ENCODE data around the gene KCNT1.

DNA sequence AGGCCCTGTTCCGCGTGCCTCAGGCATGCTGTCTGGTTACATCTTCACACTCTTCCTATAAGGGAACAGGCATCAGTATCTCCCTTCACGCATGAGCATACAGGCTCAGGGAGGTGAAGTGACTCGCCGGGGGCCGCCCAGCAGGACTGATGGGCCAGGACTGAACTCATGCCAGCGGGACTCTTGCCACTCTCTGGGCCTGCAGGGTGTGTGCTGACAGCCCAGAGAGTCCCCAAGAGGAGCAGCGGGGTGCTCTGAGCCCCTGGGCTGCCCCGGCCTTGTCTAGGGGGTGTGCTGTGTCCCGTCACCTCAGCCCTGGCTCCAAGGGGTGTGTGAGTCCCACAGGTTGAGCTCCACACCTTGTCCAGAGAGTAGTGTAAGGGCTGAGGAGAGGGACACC lies 9.9 kb downstream of the KCNT1 start:
- TF ChIP-seq, protein P1, sequence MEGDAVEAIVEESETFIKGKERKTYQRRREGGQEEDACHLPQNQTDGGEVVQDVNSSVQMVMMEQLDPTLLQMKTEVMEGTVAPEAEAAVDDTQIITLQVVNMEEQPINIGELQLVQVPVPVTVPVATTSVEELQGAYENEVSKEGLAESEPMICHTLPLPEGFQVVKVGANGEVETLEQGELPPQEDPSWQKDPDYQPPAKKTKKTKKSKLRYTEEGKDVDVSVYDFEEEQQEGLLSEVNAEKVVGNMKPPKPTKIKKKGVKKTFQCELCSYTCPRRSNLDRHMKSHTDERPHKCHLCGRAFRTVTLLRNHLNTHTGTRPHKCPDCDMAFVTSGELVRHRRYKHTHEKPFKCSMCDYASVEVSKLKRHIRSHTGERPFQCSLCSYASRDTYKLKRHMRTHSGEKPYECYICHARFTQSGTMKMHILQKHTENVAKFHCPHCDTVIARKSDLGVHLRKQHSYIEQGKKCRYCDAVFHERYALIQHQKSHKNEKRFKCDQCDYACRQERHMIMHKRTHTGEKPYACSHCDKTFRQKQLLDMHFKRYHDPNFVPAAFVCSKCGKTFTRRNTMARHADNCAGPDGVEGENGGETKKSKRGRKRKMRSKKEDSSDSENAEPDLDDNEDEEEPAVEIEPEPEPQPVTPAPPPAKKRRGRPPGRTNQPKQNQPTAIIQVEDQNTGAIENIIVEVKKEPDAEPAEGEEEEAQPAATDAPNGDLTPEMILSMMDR (IDR thresholded peaks at IDR 0.05): no peak
- TF ChIP-seq POLR2A (IDR thresholded peaks at IDR 0.05): no peak

All from esophagus squamous epithelium (tissue), 4 donors.